H1 (cell line): ENCODE results near the gene PLA2G4F. TPM values are rescaled to one million over a fixed set of nuclear protein-coding genes. Genes with fewer than 3 reads are reported as not detected.

ENCODE experiments used
- HDAC2 ChIP-seq, 2 experiments: fragments of 300-600 bp in 1 of 2; sonication (generic) in 1 of 2; IDR thresholded peaks; 2 replicates each; pipeline ENCODE4 v1.6.1; 2011 to 2012; ENCODE audit warnings: low read depth in 2 of 2, low read length in 2 of 2, mild to moderate bottlenecking in 2 of 2, moderate library complexity in 2 of 2, borderline replicate concordance in 1 of 2, inconsistent platforms in 1 of 2
- HDAC6 ChIP-seq: IDR thresholded peaks from one replicate; pipeline ENCODE4 v1.7.1; 2012; ENCODE audit warnings: low read depth, mild to moderate bottlenecking, inconsistent platforms, low read length, moderate library complexity
- polyA plus RNA-seq, 7 experiments: library from polyadenylated mRNA; depleted of rRNA in 3 of 7; stranded (reverse) in 5 of 7; unstranded in 2 of 7; fragments of >200 nt in 5 of 7; fragments of 200-250 nt in 2 of 7; gene quantifications; 1 replicate in 5 of 7; 2 replicates in 1 of 7; 4 replicates in 1 of 7; pipeline versions ENCODE4 v1.2.1 to v1.2.3, GENCODE V29; 2011 to 2013; ENCODE audit warnings: missing spikeins in 2 of 7, mixed read lengths in 2 of 7
- total RNA-seq: library from RNA; stranded (reverse); fragmentation: NEBNext Ultra II Directional; extraction: Animal tissue kit (Norgen Biotek cat#: 25700); gene quantifications from 2 replicates; pipeline ENCODE4 v1.2.1, GENCODE V29; 2021

Gene PLA2G4F
- total and polyA plus RNA-seq, 2 of the 8 experiments (the other 6 are each of a cell fraction or from before 2014, with no cell fraction given), result not detected

DNA sequence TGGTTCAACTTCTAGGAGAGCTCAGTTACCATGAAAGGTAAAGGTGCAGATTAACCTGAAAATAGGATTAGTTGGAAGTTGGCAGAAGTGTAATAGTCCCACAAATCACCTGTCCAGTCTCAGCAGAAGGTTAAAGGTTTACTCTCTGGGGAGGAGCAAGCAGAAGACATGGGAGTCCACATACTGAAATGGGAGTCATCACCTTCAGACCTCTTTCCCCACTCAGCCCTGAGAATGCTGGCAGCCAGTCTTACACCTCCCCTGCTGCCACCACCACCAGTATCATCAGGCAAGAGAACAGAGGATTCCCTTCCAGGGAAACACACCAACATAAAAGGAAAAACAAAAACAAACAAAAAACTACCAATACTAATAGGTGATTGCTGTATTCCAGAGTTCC is 48.2 kb downstream of the PLA2G4F start (continued):
- TF ChIP-seq HDAC2 (IDR thresholded peaks at IDR 0.05; ENCODE audit: borderline replicate concordance in 1 of 2, low read depth in 2 of 2, low read length in 2 of 2) (no peak), HDAC6 (no peak)
